ENCODE measurements around the gene RASL10A. TPM values are rescaled to one million over a fixed set of nuclear protein-coding genes. Genes with fewer than 3 reads are reported as not detected.

RASL10A gene
- total and polyA plus RNA-seq, 2 experiments from 2014 or later = 1.6 to 3.0 TPM

- Mint-ChIP-seq H3K27ac (no peak overlapping the region; the same call in 1 of the 2 replicates), H3K4me1 (peaks cover 8% of the 10 kb centered on the region), H3K4me3 (no peak overlapping the region), H3K27me3 (ENCODE audit: insufficient read depth, low read depth, poor library complexity) (peaks cover 22% of the 10 kb centered on the region), H3K36me3 (ENCODE audit: low read depth) (peaks cover 72% of the 10 kb centered on the region), H3K9me3 (no peaks in the 10 kb centered on the region; the same call in 2 of the 3 replicates)
- Histone ChIP-seq H3K27me3 (ENCODE audit: insufficient read depth) (no peaks in the 10 kb centered on the region), H3K79me2 (replicated peaks; ENCODE audit: insufficient read depth) (0 out of 2 replicates have a peak, but pooled peaks cover 7% of the 10 kb centered on the region), H2AFZ (no peak overlapping the region), H3K27ac (ENCODE audit: low read depth) (no peak overlapping the region), H3K9me2 (ENCODE audit: insufficient read depth) (no peaks in the 10 kb centered on the region), H3F3A (replicated peaks; ENCODE audit: low read depth) (peaks cover 67% of the 10 kb centered on the region), H3K4me3 (no peak overlapping the region), H3K4me1 (ENCODE audit: insufficient read depth) (no peaks in the 10 kb centered on the region), H3K4me2 (no peak overlapping the region), H4K20me1 (replicated peaks; ENCODE audit: insufficient read depth) (peaks cover 39% of the 10 kb centered on the region), H3K36me3 (ENCODE audit: insufficient read depth) (peaks cover 62% of the 10 kb centered on the region)
- no peak for ATAC-seq
- TF ChIP-seq EZH2phosphoT487 (IDR thresholded peaks at IDR 0.05; ENCODE audit: unreplicated experiment) (no peak), POLR2AphosphoS5 (IDR thresholded peaks at IDR 0.05; ENCODE audit: low read depth) (no peak), EZH2 (IDR thresholded peaks at IDR 0.05; ENCODE audit: low read depth, unreplicated experiment) (no peak), ETS1 (IDR thresholded peaks at IDR 0.05) (no peak), REST (IDR thresholded peaks at IDR 0.05; ENCODE audit: unreplicated experiment) (no peak), STAT1 (IDR thresholded peaks at IDR 0.05; ENCODE audit: unreplicated experiment) (no peak), CTCF (conservative IDR thresholded peaks at IDR 0.05; ENCODE audit: low read depth in 2 of 2) (no peak), ZNF462 (CRISPR knock-in tag; IDR thresholded peaks at IDR 0.05) (no peak), NANOG (IDR thresholded peaks at IDR 0.05; ENCODE audit: borderline replicate concordance) (no peak), ZNF114 (CRISPR knock-in tag; IDR thresholded peaks at IDR 0.05) (no peak), JUNB (IDR thresholded peaks at IDR 0.05; ENCODE audit: unreplicated experiment) (no peak), ZNF331 (CRISPR knock-in tag; IDR thresholded peaks at IDR 0.05; ENCODE audit: low read depth) (no peak), CREB1 (CRISPR knock-in tag; IDR thresholded peaks at IDR 0.05; ENCODE audit: low read depth) (no peak)
- no peak for DNase-seq (ENCODE audit: low spot score)
Measured at GRCh38 chr22:29299136-29299900, 16.2 kb downstream of the RASL10A start.

Measured in GM23338 (cell line).